Stomach (tissue), 9 donors: Measurements from ENCODE around the gene IFT52. TPM values are rescaled to one million over a fixed set of nuclear protein-coding genes. Genes with fewer than 3 reads are reported as not detected.
"Not testable (repeated sequence)": the region's sequence is repeated elsewhere in the genome, so short reads cannot be mapped to it uniquely, and the experiment has no call there.

Experiments used
- DNase-seq, 2 donors: peaks; one replicate each; pipeline versions ENCODE4 v3.0.0 to v3.0.0-alpha.2; 2013 to 2019
- H3K27ac ChIP-seq, 5 donors: fragments of 200-600 bp in 4 of 5; sonication (generic) in 4 of 5; one replicate each; pipeline ENCODE4 v1.5.1; 2013 to 2019; ENCODE audit warnings: mild to moderate bottlenecking in 1 of 5, moderate library complexity in 1 of 5
- H3K27me3 ChIP-seq, 3 donors: fragments of 200-600 bp; sonication (generic); one replicate each; pipeline ENCODE4 v1.5.1; 2017 to 2019; ENCODE audit warnings: mixed run types in 1 of 3
- H3K36me3 ChIP-seq, 4 donors: fragments of 200-600 bp; sonication (generic); 1 replicate in 3 of 4; 2 replicates in 1 of 4; pipeline ENCODE4 v1.5.1; 2016 to 2019
- H3K4me1 ChIP-seq, 4 donors: fragments of 200-600 bp; sonication (generic); one replicate each; pipeline ENCODE4 v1.5.1; 2016 to 2019
- H3K4me3 ChIP-seq, 4 donors: fragments of 200-600 bp; sonication (generic) in 3 of 4; one replicate each; pipeline ENCODE4 v1.5.1; 2016 to 2019; ENCODE audit warnings: mild to moderate bottlenecking in 1 of 4
- H3K9me3 ChIP-seq, 4 donors: fragments of 200-600 bp; sonication (generic); one replicate each; pipeline ENCODE4 v1.5.1; 2016 to 2019
- EP300 ChIP-seq: sonication (generic); formaldehyde crosslinking; IDR thresholded peaks from one replicate; pipeline ENCODE4 v1.6.1; 2017; ENCODE audit warnings: antibody characterized with exemption
- POLR2A ChIP-seq, 4 donors: fragments of 450-650 bp; IDR thresholded peaks; one replicate each; pipeline ENCODE4 v1.6.1; 2016; ENCODE audit warnings: antibody characterized with exemption in 4 of 4, control low read depth in 2 of 4, mild to moderate bottlenecking in 1 of 4, moderate library complexity in 1 of 4
- POLR2AphosphoS5 ChIP-seq, 3 donors: sonication (generic); formaldehyde crosslinking; IDR thresholded peaks; one replicate each; pipeline ENCODE4 v1.6.1; 2016; ENCODE audit warnings: antibody characterized with exemption in 3 of 3
- WGBS, 5 donors: extraction: QIAGEN DNeasy Blood & Tissue Kit in 3 of 5; methylation state at CpG; one replicate each; pipeline versions ENCODE4 v1.1.5 to v1.1.7; 2013 to 2018; 5-methylcytosine and 5-hydroxymethylcytosine counted together
- intact Hi-C: fragments of 100-400 bp; cut with DNase I; formaldehyde crosslinking; loops from one replicate; pipeline ENCODE4 v1.15.1; 2023; ENCODE audit warnings: low total_unique reads
- polyA plus RNA-seq, 3 donors: library from polyadenylated mRNA; stranded (reverse); fragments of 200-250 nt; gene quantifications; one replicate each; pipeline ENCODE4 v1.2.3, GENCODE V29; 2013
- total RNA-seq, 5 donors: library from RNA; depleted of rRNA; stranded (reverse); fragments of >200 nt; gene quantifications; one replicate each; pipeline versions ENCODE4 v1.1.0 to v1.2.3, GENCODE V29; 2014 to 2016
- TF ChIP-seq, protein P1 (sequence below), 7 experiments: fragments of 450-650 bp in 4 of 7; fragments of 200-600 bp in 3 of 7; sonication (generic) in 3 of 7; IDR thresholded peaks; one replicate each; pipeline ENCODE4 v1.5.1; 2016 to 2019; ENCODE audit warnings: antibody characterized with exemption in 7 of 7, control low read depth in 2 of 7, mild to moderate bottlenecking in 1 of 7
- donor health status: healthy with polysubstance abuse.
- donor health status: Bipolar disorder and iron deficiency.
- donor health status: healthy.

Gene IFT52
- total and polyA plus RNA-seq, 8 donors: 0.45 to 41.5 (median 12.9) TPM; not detected in 1

DNA sequence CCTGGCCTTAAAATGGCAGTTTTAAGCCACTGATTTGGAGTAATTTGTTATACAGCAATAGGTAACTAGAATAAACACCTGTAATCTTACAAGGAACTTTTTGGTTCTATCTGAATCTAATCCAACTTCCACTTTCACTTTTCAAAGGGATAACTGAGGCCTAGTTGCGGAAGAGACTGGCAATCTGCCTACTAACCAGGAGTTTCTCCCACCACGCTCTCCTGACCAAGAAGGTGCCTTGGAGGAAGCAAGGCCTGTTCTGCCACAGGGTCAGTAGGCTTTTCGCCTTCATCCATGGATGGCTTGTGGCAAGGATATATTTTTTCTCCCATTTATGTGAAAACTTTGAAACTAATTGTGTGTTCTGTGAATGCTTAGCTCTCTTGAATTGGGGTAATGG, 63.2 kb downstream of the IFT52 start:
- TF ChIP-seq, protein P1, sequence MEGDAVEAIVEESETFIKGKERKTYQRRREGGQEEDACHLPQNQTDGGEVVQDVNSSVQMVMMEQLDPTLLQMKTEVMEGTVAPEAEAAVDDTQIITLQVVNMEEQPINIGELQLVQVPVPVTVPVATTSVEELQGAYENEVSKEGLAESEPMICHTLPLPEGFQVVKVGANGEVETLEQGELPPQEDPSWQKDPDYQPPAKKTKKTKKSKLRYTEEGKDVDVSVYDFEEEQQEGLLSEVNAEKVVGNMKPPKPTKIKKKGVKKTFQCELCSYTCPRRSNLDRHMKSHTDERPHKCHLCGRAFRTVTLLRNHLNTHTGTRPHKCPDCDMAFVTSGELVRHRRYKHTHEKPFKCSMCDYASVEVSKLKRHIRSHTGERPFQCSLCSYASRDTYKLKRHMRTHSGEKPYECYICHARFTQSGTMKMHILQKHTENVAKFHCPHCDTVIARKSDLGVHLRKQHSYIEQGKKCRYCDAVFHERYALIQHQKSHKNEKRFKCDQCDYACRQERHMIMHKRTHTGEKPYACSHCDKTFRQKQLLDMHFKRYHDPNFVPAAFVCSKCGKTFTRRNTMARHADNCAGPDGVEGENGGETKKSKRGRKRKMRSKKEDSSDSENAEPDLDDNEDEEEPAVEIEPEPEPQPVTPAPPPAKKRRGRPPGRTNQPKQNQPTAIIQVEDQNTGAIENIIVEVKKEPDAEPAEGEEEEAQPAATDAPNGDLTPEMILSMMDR (IDR thresholded peaks at IDR 0.05): no peak
- TF ChIP-seq POLR2AphosphoS5 (IDR thresholded peaks at IDR 0.05): peak in 1 of 3 donors; percentile 65
- H3K27ac ChIP-seq: peak overlapping the region; percentile 35 to 75 (median 61)
- peaks cover 6 to 16% (median 15%) of the 10 kb centered on the region in 4 donors for H3K4me1 ChIP-seq
- no peaks in the 10 kb centered on the region for H3K36me3 ChIP-seq
- H3K4me3 ChIP-seq: no peak overlapping the region
- no peaks in the 10 kb centered on the region for H3K9me3 ChIP-seq
- intact Hi-C loops: no loop called here
- DNase-seq: peak in 1 of 2 donors; percentile 25
- WGBS, 5 donors: 44 to 83% (median 58%) methylated on average over 3 of the region's 3 CpGs
- H3K27me3 ChIP-seq: no peaks in the 10 kb centered on the region

DNA sequence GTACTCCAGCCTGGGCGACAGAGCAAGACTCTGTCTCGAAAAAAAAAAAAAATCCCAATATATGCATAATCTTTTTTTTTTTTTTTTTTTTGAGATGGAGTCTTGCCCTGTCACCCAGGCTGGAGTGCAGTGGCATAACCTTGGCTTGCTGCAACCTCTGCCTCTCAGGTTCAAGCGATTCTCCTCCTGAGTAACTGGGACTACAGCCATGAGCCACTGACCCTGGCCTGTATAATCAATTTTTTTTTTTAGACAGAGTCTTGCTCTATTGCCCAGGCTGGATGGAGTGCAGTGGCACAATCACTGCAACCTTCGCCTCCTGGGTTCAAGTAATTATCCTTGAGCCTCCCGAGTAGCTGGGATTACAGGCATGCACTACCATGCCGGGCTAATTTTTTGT, 64.4 kb downstream of the IFT52 start:
- H3K36me3 ChIP-seq, DNase-seq, H3K4me3 ChIP-seq, H3K27me3 ChIP-seq, H3K27ac ChIP-seq, H3K9me3 ChIP-seq, intact Hi-C loops: not testable (repeated sequence)
- peaks cover 6 to 16% (median 15%) of the 10 kb centered on the region in 4 donors for H3K4me1 ChIP-seq
- WGBS, 5 donors: 87 to 96% (median 87%) methylated on average over 5 to 6 of the region's 6 CpGs

GRCh38 chr20:43655937-43656336, 65.2 kb downstream of the IFT52 start:
- Histone ChIP-seq H3K27me3 (no peaks in the 10 kb centered on the region), H3K9me3 (no peaks in the 10 kb centered on the region), H3K27ac (no peak overlapping the region), H3K36me3 (no peaks in the 10 kb centered on the region), H3K4me1 (peaks cover 6 to 16% (median 15%) of the 10 kb centered on the region in 4 donors), H3K4me3 (no peak overlapping the region)
- TF ChIP-seq, protein P1 (IDR thresholded peaks at IDR 0.05): no peak
- no peak for TF ChIP-seq POLR2A (IDR thresholded peaks at IDR 0.05)
- TF ChIP-seq POLR2AphosphoS5 (IDR thresholded peaks at IDR 0.05): no peak
- TF ChIP-seq EP300: no peak
- intact Hi-C loops: no loop called here
- WGBS, 5 donors: 72 to 85% (median 82%) methylated on average over 3 of the region's 3 CpGs
- no peak for DNase-seq

GRCh38 chr20:43658069-43658722, 67.5 kb downstream of the IFT52 start:
- DNase-seq: peak in 1 of 2 donors; percentile 35
- Histone ChIP-seq H3K9me3 (no peaks in the 10 kb centered on the region), H3K27ac (peak overlapping the region in 4 of 5 donors; percentile 78 to 87 (median 84)), H3K36me3 (no peaks in the 10 kb centered on the region), H3K4me1 (peaks cover 6 to 16% (median 15%) of the 10 kb centered on the region in 4 donors), H3K27me3 (no peaks in the 10 kb centered on the region), H3K4me3 (peak overlapping the region; percentile 50 to 68 (median 60))
- intact Hi-C loops: no loop called here
- WGBS, 5 donors: 69 to 74% (median 72%) methylated on average over 11 of the region's 11 CpGs
- TF ChIP-seq, protein P1 (IDR thresholded peaks at IDR 0.05): peak in 1 of 7 experiments; percentile 4
- no peak for TF ChIP-seq EP300

DNA sequence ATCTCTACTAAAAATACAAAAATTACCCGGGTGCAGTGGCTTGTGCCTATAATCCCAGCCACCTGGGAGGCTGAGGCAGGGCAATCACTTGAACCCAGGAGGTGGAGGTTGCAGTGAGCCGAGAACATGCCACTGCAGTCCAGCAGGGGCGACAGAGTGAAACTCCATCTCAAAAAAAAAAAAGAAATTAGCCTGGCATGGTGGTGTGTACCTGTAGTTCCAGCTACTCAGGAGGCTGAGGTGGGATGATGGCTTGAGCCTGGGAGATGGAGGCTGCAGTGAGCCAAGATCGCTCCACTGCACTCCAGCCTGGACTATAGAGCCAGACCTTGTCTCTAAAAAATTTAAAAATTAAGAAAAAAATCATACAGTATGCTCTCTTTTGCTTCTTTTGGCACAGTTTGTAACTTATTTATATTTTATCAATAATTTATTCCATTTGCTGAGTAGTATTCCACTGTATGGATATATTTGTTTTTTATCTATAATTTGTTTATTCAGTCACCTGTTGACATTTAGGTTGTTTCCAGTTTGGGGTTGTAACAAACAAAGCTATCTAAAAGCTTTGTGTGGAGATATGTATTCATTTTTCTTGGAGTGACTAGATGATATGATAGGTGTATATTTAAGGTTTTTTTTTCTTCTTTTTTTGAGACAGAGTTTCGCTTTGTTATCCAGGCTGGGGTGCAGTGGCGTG, 68.1 kb downstream of the IFT52 start:
- no peaks in the 10 kb centered on the region for H3K9me3 ChIP-seq
- H3K27ac ChIP-seq: no peak overlapping the region
- 67 to 81% (median 79%) methylated on average over 6 of the region's 6 CpGs for WGBS, 5 donors
- H3K4me1 ChIP-seq: peaks cover 6 to 16% (median 13%) of the 10 kb centered on the region in 4 donors
- TF ChIP-seq POLR2A (IDR thresholded peaks at IDR 0.05): no peak
- TF ChIP-seq, protein P1 (IDR thresholded peaks at IDR 0.05): no peak
- TF ChIP-seq POLR2AphosphoS5 (IDR thresholded peaks at IDR 0.05): no peak
- TF ChIP-seq EP300: no peak
- H3K27me3 ChIP-seq: peaks cover 0 to 2% (median 0%) of the 10 kb centered on the region in 3 donors
- intact Hi-C loops: no loop called here
- no peak overlapping the region for H3K4me3 ChIP-seq
- no peak for DNase-seq
- no peaks in the 10 kb centered on the region for H3K36me3 ChIP-seq
